GM12865 (cell line): ENCODE data around the gene ZNF506.
"Not testable (repeated sequence)": the region's sequence is repeated elsewhere in the genome, so short reads cannot be mapped to it uniquely, and the experiment has no call there.

Experiments used
- DNase-seq: peaks from one replicate; pipeline ENCODE4 v3.0.0; 2010; ENCODE audit warnings: low read depth
- H3K4me3 ChIP-seq: 2 replicates; pipeline ENCODE4 v1.5.1; 2011; ENCODE audit warnings: mild to moderate bottlenecking, low read depth, low read length, control low read depth
- TF ChIP-seq, protein P1 (sequence below): IDR thresholded peaks from 2 replicates; pipeline ENCODE4 v1.5.1; 2011; ENCODE audit warnings: low read length, control low read depth, low read depth, inconsistent platforms; ENCODE audit not compliant: insufficient read depth; ENCODE audit errors: missing control alignments

ZNF506 gene

DNA sequence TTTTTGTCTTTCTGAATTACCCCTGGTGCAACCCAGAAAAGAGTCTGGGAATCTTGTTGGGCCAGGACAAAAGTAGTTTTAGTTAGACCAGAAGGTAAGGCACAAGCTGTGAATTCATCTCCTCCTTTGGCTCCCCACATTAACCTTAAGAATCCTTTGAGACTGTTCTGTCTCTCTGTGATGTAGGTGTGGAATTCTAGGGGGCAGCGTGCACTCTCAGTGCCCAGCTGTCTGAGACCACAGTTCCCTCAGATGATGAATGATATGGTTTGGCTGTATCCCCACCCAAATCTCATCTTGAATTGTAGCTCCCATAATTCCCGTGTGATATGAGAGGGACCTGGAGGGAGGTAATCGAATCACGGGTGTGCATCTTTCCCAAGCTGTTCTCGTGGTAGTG, 43.9 kb downstream of the ZNF506 start:
- peak overlapping the region; percentile 72 for H3K4me3 ChIP-seq
- TF ChIP-seq, protein P1, sequence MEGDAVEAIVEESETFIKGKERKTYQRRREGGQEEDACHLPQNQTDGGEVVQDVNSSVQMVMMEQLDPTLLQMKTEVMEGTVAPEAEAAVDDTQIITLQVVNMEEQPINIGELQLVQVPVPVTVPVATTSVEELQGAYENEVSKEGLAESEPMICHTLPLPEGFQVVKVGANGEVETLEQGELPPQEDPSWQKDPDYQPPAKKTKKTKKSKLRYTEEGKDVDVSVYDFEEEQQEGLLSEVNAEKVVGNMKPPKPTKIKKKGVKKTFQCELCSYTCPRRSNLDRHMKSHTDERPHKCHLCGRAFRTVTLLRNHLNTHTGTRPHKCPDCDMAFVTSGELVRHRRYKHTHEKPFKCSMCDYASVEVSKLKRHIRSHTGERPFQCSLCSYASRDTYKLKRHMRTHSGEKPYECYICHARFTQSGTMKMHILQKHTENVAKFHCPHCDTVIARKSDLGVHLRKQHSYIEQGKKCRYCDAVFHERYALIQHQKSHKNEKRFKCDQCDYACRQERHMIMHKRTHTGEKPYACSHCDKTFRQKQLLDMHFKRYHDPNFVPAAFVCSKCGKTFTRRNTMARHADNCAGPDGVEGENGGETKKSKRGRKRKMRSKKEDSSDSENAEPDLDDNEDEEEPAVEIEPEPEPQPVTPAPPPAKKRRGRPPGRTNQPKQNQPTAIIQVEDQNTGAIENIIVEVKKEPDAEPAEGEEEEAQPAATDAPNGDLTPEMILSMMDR: no peak
- DNase-seq: no peak

DNA sequence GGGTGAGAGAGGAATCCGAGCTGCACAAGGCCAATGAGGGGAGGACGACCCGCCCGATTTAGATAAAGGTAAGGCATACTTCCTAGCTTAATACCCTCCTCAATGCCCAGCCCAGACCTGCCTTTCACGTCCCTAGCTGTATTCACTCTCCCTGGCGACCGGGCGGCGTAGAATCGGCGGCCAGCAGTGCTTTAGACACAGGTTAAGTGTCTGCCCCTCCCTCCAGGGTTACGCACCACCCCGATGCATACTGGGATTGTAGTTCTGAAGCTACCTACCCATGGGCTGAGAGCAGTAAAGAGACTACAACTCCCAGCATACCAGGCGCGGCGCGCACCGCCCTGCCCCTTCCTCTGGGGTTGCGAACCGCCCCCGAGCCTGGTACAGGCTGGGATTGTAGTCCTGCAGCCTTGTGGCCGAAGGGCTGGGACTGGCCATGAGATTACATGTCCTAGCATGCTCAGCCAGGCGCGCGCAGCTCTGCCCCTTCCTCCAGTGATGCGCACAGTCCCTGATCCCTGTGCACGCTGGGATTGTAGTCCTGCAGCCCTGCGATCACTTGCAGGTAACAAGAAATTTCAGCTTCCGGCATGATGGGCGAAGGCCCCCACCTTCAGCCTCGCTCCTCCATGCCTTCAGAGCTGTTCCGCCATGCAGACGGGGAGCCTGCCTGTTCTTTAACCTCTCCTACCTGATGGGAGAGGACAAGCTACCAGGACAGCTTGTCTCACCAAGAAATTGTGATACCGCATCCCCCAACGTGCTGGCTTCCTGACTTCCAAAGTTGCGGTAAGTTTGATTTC, 45.1 kb downstream of the ZNF506 start:
- peak; percentile 98 for DNase-seq
- TF ChIP-seq, protein P1: no peak
- H3K4me3 ChIP-seq: peak overlapping the region; percentile 72

GRCh38 chr19:19775891-19776205, 45.7 kb downstream of the ZNF506 start:
- TF ChIP-seq, protein P1: no peak
- DNase-seq: no peak
- peak overlapping the region; percentile 72 for H3K4me3 ChIP-seq

GRCh38 chr19:19774354-19775033, 47.1 kb downstream of the ZNF506 start:
- DNase-seq: no peak
- TF ChIP-seq, protein P1: no peak
- no peak overlapping the region for H3K4me3 ChIP-seq

DNA sequence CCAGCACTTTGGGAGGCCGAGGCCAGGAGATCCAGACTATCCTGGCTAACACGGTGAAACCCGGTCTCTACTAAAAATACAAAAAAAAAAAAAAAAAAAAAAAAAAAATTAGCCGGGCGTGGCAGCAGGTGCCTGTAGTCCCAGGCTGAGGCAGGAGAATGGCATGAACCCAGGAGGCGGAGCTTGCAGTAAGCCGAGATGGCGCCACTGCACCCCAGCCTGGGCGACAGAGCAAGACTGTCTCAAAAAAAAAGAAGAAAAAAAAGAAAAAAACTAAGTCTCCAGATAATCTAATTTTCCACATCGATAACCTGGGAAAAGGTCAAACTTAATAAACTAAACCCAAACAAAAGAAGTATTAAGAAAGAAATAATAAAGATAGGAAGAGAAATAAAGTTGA, 49.6 kb downstream of the ZNF506 start:
- DNase-seq: not testable (repeated sequence)

GRCh38 chr19:19769971-19770370, 51.6 kb downstream of the ZNF506 start:
- DNase-seq, H3K4me3 ChIP-seq: not testable (repeated sequence)

More for the DNA sequence above, 49.6 kb downstream of the ZNF506 start:
- not testable (repeated sequence) for H3K4me3 ChIP-seq

DNA sequence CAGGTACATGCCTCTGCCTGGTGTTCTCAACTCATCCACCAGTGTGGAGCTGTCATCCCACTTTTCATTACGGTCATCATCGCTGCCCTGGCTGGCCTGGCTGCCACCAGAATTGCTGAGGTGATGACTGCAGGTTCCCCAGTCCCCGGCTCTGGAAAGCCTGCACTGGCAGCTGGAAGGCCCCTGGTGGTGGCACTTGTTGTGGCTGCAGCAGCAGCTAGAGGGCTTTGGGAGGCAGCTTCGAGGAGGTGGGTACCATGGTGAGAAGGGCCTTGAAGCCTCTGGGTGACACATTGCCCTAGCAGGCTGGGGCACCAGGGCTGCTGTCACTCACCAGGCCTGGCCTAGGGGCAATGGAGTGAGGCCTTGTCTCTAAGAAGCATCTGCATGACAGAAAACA, 63.4 kb downstream of the ZNF506 start:
- H3K4me3 ChIP-seq: no peak overlapping the region
- DNase-seq: no peak
- TF ChIP-seq, protein P1: no peak
